NCI-H524 (cell line): ENCODE measurements around the gene GNA15.
A peak's percentile ranks its signal among the peaks of the same experiment; 100 is the strongest.
"Not testable (repeated sequence)": the region's sequence is repeated elsewhere in the genome, so short reads cannot be mapped to it uniquely, and the experiment has no call there.

ENCODE experiments used
- DNase-seq, 2 experiments: peaks; one replicate each; lab custom pipeline; 2025; lab: John Stamatoyannopoulos, UW

GNA15 gene

DNA sequence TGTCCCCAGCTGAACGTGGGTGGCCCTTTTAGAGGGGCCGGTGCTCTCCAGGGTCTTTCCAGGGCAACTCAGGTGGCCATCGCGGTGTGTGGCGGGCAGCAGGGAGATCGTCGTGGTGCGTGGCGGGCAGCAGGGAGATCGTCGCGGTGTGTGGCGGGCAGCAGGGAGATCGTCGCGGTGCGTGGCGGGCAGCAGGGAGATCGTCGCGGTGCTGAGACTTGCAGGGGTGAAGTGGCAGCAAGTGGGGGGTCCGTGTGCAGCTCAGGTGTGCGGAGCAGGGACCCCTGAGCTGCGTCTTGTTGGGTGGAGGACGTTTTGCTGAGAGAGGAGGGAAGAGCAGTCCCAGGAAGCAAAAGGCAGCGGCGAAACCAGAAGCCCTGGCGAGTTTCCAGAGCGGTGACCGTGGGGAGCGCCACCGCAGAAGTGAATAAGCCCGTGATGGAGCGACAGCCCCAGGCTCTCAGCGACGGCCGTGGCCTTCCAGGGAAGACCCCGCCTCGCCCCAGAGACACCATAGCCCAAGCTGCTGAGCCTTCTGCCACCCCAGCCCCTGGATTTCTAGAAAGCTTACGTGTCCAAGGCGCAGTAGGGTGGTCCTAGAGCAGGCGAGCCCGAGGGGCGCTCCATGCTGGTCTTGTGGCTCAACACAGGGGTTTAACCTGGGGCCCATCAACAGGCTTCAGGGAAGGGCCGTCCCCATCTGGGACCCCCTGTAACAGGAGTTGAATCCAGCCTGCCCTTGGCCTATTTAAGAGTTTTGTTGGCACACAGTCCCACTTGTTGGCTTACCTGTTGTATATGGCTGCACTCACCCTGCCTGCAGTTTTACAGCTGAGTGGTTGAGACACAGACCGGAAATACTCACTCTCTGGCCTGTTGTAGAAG lies 55.3 kb downstream of the GNA15 start:
- DNase-seq = no peak

DNA sequence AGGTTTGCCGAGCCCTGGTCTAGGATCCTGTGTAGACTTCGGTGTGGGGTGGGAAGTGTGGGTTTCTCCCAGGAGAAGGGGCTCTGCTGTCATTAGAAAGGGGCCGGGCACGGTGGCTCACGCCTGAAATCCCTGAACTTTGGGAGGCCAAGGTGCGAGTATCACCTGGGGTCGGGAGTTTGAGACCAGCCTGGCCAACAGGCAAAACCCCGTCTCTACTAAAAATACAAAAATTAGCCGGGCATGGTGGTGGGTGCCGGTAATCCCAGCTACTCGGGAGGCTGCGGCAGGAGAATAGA lies 55.9 kb downstream of the GNA15 start:
- not testable (repeated sequence) for DNase-seq

DNA sequence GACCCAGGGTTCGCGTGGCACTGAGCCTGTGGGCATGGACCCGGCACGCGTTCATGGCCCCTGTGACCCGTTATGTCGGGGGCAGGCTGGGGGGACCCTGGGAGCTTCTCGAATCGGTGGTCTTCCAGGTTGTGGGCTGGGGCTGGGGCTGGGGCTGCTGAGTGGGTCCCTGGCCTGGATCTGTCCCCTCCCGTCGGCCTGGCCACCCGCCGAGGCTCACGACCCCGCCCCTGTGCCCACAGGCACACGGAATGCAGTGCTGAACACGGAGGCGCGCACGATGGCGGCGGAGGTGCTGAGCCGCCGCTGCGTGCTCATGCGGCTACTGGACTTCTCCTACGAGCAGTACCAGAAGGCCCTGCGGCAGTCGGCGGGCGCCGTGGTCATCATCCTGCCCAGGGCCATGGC lies 56.4 kb downstream of the GNA15 start:
- DNase-seq = no peak

DNA sequence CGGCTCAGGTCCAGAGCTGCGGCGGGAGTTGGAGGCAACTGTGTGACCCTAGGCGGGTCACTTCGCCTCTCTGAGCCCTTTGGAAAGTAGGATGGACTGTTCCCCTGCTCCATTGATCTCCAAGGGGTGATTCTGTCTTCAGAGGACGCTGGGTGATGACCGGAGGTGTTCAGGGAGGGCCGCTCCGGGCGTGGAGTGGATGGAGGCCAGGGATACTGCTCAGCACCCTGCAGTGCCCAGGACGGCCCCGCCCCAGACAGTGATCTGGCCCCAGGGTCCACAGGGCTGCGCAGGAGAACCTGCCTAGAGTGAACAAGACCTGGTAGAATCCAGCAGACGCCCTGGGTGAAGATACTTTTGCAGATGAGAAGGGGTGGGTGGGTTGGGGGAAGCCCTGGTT lies 56.9 kb downstream of the GNA15 start:
- DNase-seq = no peak

DNA sequence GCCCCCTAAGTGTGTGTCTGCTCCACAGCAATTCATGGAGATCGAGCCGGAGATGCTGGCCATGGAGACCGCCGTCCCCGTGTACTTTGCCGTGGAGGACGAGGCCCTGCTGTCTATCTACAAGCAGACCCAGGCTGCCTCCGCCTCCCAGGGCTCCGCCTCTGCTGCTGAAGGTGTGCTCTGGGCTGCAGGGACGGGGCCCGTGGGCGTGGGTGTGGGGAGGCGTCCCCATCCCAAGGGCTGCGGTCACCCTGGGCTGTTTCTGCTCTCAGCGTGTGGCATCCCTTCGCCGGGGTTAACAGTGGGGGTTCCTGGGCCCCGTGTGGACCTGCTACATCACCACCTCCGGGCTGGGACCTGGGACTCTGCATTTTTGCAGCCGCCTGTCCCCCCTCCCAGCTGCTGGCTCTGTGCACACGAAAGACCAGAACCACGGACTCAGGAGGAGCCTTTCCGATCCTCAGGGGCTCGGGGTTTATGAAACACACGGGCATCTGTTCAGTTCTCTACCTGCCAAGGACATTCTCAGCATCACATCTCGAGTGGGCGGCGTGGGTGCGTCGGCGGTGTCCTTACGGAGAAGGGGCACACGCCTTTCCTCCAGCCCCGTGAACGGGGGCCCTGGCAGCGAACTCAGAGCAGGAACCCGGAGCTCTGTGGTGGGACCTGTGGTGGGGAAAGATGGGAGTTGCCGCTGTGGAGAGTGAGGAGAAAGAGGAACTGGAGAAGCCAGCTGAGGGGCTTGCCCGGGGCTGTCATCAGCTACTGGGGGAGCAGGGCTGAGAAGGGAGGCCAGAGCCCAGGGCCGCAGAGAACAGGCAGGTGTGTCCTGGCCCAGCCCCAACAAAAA lies 57.6 kb downstream of the GNA15 start:
- no peak for DNase-seq

DNA sequence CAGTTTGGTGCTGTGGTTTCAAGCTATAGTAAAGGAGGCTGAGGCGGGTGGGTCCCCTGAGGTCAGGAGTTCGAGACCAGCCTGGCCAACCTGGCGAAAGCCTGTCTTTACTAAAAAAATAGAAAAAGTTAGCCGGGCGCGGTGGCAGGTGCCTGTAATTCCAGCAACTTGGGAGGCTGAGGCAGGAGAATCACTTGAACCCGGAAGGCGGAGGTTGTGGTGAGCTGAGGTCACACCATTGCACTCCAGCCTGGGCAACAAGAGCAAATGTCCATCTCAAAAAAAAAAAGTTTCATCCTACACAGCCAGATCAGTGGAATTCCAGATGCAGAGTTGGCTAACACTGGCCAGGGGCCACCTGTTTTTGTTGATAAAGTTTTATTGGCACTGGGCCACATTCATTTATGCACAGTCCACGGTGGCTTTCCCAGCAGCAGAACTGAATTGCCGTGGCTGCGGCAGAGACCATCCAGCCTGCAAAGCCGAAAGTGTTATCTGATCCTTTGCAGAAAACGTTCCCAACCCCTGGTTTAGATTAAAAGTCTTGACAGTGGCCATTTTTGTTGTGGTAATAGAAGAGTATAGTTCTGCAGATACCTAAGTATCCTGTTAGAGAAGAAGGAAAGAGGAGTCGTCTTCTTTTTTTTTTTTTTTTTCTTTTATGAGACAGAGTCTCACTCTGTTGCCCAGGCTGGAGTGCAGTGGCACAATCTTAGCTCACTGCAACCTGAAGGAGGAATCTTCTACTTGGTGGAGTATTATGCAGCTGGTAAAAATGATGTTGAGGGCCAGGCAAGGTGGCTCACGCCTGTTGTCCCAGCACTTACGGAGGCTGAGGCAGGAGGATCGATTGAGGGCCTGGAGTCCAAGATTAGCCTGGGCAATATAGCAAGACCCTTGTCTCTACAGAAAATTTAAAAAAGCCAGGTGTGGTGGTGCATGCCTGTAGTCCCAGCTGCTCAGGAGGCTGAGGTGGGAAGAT lies 58.6 kb downstream of the GNA15 start:
- no peak for DNase-seq

DNA sequence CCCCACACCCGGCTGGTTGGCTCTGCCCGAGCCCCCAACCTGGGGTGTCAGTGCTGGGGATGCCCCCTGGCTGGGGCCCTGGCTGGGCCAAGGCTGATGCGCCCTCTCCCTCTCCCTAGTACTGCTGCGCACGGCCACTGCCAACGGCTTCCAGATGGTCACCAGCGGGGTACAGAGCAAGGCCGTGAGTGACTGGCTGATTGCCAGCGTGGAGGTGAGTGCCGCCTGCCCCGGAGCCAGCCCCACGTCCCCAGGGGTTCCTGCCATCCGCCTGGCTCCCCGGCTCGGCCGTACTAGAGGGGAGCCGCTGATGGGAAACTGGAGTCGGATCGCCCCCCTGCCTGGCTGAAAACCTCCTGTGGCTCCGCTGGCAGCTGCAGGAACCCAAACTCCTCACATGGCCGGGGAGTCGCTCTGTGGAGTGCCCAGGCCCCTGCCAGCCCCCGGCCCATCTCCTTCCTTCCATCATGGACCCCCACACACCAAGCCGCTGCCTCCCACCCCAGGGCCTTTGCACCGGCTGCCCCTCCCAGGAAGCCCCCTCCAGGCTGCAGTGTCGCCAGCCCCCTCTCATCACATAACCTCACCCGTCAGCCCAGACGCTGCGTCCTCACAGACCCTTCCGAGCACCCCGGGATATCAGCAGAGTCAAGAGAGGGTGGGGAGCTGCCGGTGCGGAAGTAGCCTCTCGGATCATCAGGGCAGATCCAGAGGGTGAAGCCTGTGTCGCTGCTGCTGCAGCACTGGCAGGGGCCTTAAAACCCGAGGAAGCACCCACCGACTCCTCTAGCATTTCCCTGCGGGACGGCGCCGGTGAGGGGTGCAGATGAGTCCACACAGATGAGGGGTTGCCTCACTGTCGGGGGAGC lies 60.5 kb downstream of the GNA15 start:
- peak; percentile 64 to 74 for DNase-seq

DNA sequence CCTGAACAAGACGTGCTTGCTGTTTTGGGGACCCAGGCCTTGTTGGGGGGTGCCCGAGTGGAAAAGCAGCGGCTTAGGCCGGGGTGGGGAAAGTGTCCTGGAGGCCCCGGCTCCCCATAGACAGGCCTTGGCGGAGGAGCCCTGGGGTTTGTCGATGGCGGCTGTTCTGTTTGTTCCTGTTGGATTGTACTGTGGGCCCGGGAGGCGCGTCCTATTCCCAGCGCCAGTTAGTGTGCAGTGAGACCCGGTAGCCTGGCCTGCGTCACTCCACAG lies 61.0 kb downstream of the GNA15 start:
- DNase-seq = no peak

DNA sequence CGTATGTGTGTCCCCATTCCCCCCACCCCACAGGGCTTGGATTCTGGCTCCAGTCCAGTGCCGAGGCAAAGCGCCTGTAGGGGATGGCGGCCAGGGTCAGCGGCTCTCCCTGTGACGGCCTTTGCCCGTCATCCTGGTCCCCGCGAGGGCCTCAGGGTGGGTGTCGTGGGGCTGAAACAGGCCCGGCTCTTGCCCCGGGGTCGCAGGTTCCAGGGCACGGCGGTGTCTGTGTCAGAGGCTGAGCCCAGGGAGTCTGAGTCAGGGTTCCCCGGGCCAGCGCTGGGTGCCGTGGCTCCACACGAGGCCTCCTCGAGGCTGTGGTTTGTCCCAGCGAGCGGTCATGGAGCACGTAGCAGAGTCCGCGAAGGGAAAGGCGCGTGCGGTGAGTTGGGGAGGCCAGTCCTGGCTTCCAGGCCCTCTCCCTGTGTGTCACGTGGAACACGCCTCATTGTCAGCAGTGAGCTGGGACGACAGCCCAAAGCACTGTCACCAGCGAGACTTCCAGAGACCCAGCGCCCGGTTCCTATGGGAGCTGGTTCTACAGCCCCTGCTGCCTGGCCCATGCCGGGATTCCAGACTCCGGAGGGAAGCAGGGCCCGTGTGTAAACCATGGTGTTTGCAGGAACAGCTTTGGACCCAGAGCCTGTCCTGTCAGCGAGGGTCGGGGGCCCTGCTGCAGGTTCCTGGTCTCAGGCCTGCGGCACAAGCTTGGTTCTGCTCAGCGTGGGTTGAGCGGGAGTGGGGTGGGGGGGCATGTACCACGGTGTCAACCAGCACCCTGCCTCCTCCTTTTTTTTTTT lies 63.3 kb downstream of the GNA15 start:
- no peak for DNase-seq

DNA sequence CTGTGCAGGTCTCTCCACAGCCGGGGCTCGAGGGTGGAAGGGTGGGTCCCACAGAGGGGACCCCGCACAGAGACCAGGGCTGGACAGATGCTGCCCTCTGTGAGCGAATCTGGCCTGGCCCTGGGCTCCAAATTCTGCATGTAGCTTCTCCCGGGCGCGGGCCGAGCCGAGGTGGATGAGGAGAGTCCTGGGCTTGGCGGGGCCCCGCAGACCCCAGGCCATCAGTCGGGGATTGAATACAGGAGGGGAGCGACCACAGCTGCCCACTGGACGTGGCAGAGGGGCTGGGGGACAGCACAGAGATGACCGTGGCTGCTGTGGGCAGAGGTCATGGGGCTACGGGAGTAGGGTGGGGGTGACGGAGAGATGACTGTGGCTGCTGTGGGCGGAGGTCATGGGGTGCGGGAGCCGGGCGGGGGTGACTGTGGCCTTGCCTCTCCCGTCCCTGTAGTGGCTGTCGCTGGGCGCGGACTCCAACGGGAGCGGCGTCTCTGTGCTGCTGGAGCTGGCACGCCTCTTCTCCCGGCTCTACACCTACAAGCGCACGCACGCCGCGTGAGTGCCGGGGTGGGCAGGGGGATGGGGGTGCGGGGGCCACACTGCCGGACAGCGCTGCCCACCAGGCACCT lies 65.4 kb downstream of the GNA15 start:
- no peak for DNase-seq

DNA sequence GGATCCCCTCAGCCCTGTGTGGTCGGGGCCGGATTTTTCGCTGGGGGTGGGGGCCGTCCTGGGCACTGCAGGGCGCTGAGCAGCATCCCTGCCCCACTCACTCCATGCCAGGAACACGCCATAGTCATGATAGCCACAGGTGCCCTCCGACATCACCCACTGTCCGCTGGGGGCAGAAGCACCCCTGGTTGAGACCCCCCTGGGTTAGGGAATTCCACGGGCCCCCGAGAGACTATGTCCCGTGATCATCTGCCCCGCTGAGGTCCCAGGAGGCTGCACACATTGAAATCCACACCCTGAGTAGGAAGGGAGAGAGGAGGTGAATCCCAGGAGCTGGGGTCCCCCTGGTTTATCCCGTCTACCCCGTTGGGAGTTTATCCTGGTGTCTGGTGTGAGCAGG lies 66.1 kb downstream of the GNA15 start:
- DNase-seq = no peak

DNA sequence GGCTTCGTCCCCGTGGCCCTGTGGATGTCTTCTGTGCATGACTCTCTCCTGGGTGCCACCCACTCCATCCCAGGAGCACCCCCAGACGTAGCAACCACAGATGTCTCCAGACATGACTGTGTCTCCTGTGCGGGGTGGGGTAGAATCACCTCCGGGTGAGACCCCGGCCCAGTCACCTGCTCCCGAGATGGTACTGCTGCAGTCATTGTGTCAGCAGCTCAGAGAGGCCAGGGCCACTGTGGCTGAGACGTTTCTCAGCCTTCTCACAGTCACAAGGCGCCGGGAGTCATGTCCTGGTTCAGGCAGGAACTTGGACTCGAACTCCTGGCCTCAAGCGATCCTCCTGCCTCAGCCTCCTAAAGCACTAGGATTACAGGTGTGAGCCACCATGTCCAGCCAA lies 66.5 kb downstream of the GNA15 start:
- DNase-seq = no peak

DNA sequence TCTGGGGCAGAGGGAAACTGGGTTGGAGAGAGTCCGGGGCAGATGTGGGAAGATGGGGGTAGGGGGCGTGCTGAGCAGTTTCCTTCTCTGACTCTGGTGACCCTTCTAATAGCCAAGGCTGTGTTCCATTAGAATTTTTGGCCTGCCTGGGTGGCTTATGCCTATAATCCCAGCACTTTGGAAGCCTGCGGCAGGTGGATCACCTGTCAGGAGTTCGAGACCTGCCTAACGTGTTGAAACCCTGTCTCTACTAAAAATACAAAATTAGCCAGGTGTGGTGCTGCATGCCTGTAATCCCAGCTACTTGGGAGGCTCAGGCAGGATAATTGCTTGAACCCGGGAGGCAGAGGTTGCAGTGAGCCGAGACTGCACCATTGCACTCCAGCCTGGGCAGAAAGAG lies 67.1 kb downstream of the GNA15 start:
- not testable (repeated sequence) for DNase-seq

DNA sequence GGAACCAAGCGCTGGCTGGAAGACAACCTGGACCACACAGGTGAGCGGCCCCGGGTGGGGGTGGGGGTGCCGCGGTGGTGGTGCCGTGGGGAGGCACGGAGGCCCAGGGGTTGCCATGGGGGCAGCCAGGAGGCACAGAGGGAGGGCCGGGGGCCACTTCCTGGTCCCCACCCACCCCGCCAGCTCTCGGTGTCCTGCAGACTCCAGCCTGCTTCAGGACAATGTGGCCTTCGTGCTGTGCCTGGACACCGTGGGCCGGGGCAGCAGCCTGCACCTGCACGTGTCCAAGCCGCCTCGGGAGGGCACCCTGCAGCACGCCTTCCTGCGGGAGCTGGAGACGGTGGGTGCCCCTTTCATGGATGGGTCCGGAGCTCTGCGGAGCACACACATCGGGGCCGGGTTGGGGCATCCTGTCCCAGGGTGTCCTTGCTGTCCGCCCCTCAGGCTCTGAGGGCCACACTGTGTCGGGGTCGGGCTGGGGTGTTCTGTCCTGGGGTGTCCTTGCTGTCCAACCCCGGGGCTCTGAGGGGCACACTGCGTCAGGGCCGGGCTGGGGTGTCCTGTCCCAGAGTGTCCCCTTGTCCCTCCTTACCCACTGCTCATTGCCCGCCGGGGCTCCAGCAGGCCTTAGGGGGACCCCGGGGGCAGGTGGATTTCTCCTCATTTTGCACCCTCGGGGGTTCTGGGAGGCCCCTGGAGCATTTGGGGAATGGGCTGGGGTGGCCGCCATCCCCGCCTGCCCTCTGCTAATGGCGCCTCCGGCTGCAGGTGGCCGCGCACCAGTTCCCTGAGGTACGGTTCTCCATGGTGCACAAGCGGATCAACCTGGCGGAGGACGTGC lies 68.2 kb downstream of the GNA15 start:
- no peak for DNase-seq

DNA sequence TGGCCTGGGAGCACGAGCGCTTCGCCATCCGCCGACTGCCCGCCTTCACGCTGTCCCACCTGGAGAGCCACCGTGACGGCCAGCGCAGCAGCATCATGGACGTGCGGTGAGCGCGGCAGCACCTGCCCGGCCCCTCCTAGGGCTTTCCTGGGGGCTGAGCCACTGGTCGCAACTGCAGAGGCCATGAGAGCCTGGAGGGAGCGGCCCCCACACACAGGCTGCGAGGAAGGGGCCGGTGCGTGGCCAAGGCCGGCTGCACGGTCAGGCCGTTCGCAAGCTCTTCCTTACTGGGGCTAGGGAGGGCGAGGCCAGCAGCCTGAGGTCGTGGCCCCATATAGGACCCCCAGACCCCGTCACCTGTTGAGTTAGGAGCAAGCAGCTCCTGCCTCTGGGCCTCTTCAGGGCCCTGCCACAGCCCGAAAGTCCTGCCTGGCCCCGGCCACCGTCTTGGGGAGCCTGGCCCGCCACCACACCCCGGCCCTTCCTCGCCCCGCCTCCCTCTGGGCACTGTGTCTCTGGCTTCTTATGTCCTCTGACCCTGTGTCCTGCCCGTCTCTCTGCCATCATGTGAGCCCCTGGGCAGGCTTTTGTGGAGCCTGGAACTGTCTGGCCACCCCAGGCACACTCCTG lies 68.9 kb downstream of the GNA15 start:
- no peak for DNase-seq

DNA sequence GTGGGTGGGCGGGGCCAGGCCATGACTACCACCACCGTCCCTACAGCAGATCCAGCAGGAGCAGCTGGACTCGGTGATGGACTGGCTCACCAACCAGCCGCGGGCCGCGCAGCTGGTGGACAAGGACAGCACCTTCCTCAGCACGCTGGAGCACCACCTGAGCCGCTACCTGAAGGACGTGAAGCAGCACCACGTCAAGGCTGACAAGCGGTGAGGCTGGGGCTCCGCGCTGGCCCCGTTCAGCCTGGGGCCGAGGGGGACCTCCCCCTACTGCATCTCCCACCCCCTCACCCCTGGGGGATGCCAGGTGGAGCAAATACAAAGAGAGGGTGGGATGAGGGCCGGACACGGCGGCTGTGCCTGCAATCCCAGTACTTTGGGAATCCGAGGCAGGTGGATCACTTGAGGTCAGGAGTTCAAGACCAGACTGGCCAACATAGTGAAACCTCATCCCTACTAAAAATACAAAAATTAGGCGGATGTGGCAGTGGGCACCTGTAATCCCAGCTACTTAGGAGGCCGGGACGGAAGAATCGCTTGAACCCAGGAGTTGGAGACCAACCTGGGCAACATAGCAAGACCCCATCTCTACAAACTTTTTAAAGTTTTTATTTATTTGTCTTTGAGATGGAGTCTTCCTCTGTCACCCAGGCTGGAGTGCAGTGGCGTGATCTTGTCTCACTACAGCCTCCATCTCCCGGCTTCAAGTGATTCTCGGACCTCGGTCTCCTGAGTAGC lies 70.6 kb downstream of the GNA15 start:
- DNase-seq = no peak

DNA sequence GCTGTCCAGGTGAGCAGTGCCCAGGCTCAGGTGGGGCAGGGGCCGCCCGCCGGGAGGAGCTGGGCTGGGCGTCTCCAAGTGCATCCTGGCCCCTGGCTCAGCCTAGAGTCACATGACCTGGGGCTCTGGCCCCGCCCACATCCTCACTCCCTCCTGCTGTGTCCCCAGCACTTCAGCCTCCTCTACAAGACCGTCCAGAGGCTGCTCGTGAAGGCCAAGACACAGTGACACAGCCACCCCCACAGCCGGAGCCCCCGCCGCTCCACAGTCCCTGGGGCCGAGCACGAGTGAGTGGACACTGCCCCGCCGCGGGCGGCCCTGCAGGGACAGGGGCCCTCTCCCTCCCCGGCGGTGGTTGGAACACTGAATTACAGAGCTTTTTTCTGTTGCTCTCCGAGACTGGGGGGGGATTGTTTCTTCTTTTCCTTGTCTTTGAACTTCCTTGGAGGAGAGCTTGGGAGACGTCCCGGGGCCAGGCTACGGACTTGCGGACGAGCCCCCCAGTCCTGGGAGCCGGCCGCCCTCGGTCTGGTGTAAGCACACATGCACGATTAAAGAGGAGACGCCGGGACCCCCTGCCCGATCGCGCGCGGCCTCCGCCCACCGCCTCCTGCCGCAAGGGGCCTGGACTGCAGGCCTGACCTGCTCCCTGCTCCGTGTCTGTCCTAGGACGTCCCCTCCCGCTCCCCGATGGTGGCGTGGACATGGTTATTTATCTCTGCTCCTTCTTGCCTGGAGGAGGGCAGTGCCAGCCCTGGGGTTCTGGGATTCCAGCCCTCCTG lies 71.8 kb downstream of the GNA15 start:
- no peak for DNase-seq
